ENCODE results near the gene VAV2. TPM values are rescaled to one million over a fixed set of nuclear protein-coding genes. Genes with fewer than 3 reads are reported as not detected.

VAV2 gene
- total RNA-seq, 2 donors from 2014 or later = 3.4 to 6.0 TPM

- no peaks in the 10 kb centered on the region for H3K27me3 ChIP-seq
- no peak overlapping the region for H3K27ac ChIP-seq
- peaks cover 16% of the 10 kb centered on the region for H3K36me3 ChIP-seq
- H3K4me3 ChIP-seq = no peak overlapping the region
- DNase-seq (ENCODE audit: low spot score) = no peak
- no peaks in the 10 kb centered on the region for H3K4me1 ChIP-seq
- no peak for TF ChIP-seq CTCF (IDR thresholded peaks at IDR 0.05)
- peaks cover 0 to 8% of the 10 kb centered on the region in 2 donors for H3K9me3 ChIP-seq
Measured at GRCh38 chr9:133777068-133777791, 214.9 kb downstream of the VAV2 start.

GRCh38 chr9:133775951-133776905, 215.9 kb downstream of the VAV2 start:
- no peak for DNase-seq (ENCODE audit: low spot score)
- TF ChIP-seq CTCF (IDR thresholded peaks at IDR 0.05) = no peak
- no peaks in the 10 kb centered on the region for H3K4me1 ChIP-seq
- H3K27me3 ChIP-seq = no peaks in the 10 kb centered on the region
- H3K36me3 ChIP-seq = peaks cover 16% of the 10 kb centered on the region
- H3K4me3 ChIP-seq = no peak overlapping the region
- no peak overlapping the region for H3K27ac ChIP-seq
- peaks cover 0 to 8% of the 10 kb centered on the region in 2 donors for H3K9me3 ChIP-seq

- H3K4me3 ChIP-seq = no peak overlapping the region
- no peaks in the 10 kb centered on the region for H3K4me1 ChIP-seq
- no peaks in the 10 kb centered on the region for H3K27me3 ChIP-seq
- H3K9me3 ChIP-seq = peaks cover 0 to 8% of the 10 kb centered on the region in 2 donors
- no peak overlapping the region for H3K27ac ChIP-seq
- H3K36me3 ChIP-seq = peaks cover 16% of the 10 kb centered on the region
- no peak for DNase-seq (ENCODE audit: low spot score)
- no peak for TF ChIP-seq CTCF (IDR thresholded peaks at IDR 0.05)
Measured at GRCh38 chr9:133775291-133775690, 216.8 kb downstream of the VAV2 start.

- no peaks in the 10 kb centered on the region for H3K4me1 ChIP-seq
- peaks cover 16% of the 10 kb centered on the region for H3K36me3 ChIP-seq
- TF ChIP-seq CTCF (IDR thresholded peaks at IDR 0.05) = no peak
- H3K9me3 ChIP-seq = peaks cover 0 to 8% of the 10 kb centered on the region in 2 donors
- H3K27ac ChIP-seq = no peak overlapping the region
- H3K4me3 ChIP-seq = no peak overlapping the region
- no peak for DNase-seq (ENCODE audit: low spot score)
- no peaks in the 10 kb centered on the region for H3K27me3 ChIP-seq
Measured at GRCh38 chr9:133774799-133775198, 217.3 kb downstream of the VAV2 start.

- H3K36me3 ChIP-seq = peaks cover 16% of the 10 kb centered on the region
- peaks cover 0 to 8% of the 10 kb centered on the region in 2 donors for H3K9me3 ChIP-seq
- H3K4me1 ChIP-seq = no peaks in the 10 kb centered on the region
- H3K4me3 ChIP-seq = no peak overlapping the region
- no peaks in the 10 kb centered on the region for H3K27me3 ChIP-seq
- no peak for TF ChIP-seq CTCF (IDR thresholded peaks at IDR 0.05)
- H3K27ac ChIP-seq = no peak overlapping the region
- no peak for DNase-seq (ENCODE audit: low spot score)
Measured at GRCh38 chr9:133773889-133774655, 218.1 kb downstream of the VAV2 start.
